OCI-LY3 (cell line): ENCODE measurements around the gene SLC7A11.

Experiments
- H2AFZ ChIP-seq: fragments of 200-600, 300-600 bp; shearing (Covaris generic); 2 replicates; pipeline ENCODE4 v1.6.0; 2014; ENCODE audit warnings: antibody characterized with exemption, low read depth, low read length
- H3K27ac ChIP-seq: fragments of 200-600, 300-600 bp; sonication (generic); 2 replicates; pipeline ENCODE4 v1.5.1; 2014; ENCODE audit warnings: mild to moderate bottlenecking, low read length, moderate library complexity, mixed read lengths
- H3K27me3 ChIP-seq: fragments of 200-600, 300-600 bp; sonication (generic); 2 replicates; pipeline ENCODE4 v1.6.1; 2014; ENCODE audit warnings: low read depth, low read length, mixed read lengths
- H3K36me3 ChIP-seq: fragments of 200-600, 300-600 bp; sonication (generic); replicated peaks from 2 replicates; pipeline ENCODE3; 2014; ENCODE audit warnings: low read depth, low read length, mixed read lengths
- H3K4me1 ChIP-seq: fragments of 300-600, 200-600 bp; sonication (generic); 2 replicates; pipeline ENCODE4 v1.6.1; 2014; ENCODE audit warnings: low read length, mixed read lengths
- H3K4me2 ChIP-seq: fragments of 200-600, 300-600 bp; sonication (generic); 2 replicates; pipeline ENCODE4 v1.6.1; 2014; ENCODE audit warnings: low read length, mixed read lengths
- H3K4me3 ChIP-seq: fragments of 300-600, 200-600 bp; sonication (generic); 2 replicates; pipeline ENCODE4 v1.5.1; 2014; ENCODE audit warnings: antibody characterized with exemption, mild to moderate bottlenecking, low read length, moderate library complexity
- H3K79me2 ChIP-seq: fragments of 300-600, 200-600 bp; shearing (Covaris generic); 2 replicates; pipeline ENCODE4 v1.6.1; 2014; ENCODE audit warnings: mild to moderate bottlenecking, low read length, mixed read lengths
- H3K9ac ChIP-seq: fragments of 300-600, 200-600 bp; shearing (Covaris generic); 2 replicates; pipeline ENCODE4 v1.6.0; 2014; ENCODE audit warnings: mild to moderate bottlenecking, low read length, moderate library complexity
- H3K9me3 ChIP-seq: fragments of 200-600, 300-600 bp; shearing (Covaris generic); 2 replicates; pipeline ENCODE4 v1.6.1; 2014; ENCODE audit warnings: low read length, mixed read lengths; ENCODE audit not compliant: insufficient read depth
- H4K20me1 ChIP-seq: fragments of 200-600, 300-600 bp; sonication (generic); 2 replicates; pipeline ENCODE4 v1.6.1; 2016; ENCODE audit warnings: low read length, mixed read lengths; ENCODE audit not compliant: insufficient read depth
- EZH2phosphoT487 ChIP-seq: fragments of 200-600 bp; shearing (Covaris generic); IDR thresholded peaks from 2 replicates; pipeline ENCODE4 v1.6.1; 2018; ENCODE audit warnings: antibody characterized with exemption, mixed run types, low read depth
- TF ChIP-seq, protein P1 (sequence below): fragments of 200-600, 300-600 bp; sonication (generic); IDR thresholded peaks from 2 replicates; pipeline ENCODE4 v1.5.1; 2014; ENCODE audit warnings: antibody characterized with exemption, low read length, low read depth

SLC7A11 gene

GRCh38 chr4:138205531-138206233 lies 36.5 kb downstream of the SLC7A11 start:
- no peak overlapping the region for H3K4me2 ChIP-seq
- H3K9ac ChIP-seq: no peak overlapping the region
- H4K20me1 ChIP-seq: no peaks in the 10 kb centered on the region
- H2AFZ ChIP-seq: no peak overlapping the region
- no peaks in the 10 kb centered on the region for H3K9me3 ChIP-seq
- H3K79me2 ChIP-seq: no peaks in the 10 kb centered on the region
- H3K27ac ChIP-seq: no peak overlapping the region
- no peak overlapping the region for H3K4me3 ChIP-seq
- H3K27me3 ChIP-seq: no peaks in the 10 kb centered on the region
- H3K36me3 ChIP-seq: no peaks in the 10 kb centered on the region
- H3K4me1 ChIP-seq: no peaks in the 10 kb centered on the region
- TF ChIP-seq EZH2phosphoT487: no peak
- TF ChIP-seq, protein P1, sequence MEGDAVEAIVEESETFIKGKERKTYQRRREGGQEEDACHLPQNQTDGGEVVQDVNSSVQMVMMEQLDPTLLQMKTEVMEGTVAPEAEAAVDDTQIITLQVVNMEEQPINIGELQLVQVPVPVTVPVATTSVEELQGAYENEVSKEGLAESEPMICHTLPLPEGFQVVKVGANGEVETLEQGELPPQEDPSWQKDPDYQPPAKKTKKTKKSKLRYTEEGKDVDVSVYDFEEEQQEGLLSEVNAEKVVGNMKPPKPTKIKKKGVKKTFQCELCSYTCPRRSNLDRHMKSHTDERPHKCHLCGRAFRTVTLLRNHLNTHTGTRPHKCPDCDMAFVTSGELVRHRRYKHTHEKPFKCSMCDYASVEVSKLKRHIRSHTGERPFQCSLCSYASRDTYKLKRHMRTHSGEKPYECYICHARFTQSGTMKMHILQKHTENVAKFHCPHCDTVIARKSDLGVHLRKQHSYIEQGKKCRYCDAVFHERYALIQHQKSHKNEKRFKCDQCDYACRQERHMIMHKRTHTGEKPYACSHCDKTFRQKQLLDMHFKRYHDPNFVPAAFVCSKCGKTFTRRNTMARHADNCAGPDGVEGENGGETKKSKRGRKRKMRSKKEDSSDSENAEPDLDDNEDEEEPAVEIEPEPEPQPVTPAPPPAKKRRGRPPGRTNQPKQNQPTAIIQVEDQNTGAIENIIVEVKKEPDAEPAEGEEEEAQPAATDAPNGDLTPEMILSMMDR: no peak

DNA sequence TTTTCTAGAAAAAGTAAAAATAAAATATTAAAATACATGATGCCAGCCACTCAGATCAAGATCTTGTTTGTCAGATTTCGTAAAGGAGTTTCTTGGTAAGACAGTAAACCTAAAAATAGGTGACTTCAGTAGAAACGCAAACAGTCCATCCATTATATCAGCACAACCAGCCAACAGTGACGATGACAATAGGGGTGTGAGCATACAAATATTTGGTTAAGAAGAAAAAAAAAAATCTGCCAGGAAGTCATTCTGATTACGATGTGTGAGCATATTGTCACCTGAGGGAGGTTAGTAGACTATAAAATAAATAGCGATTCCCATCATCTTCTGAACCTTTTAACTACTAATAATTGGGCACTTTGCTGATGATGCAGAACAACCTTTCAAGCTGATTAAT lies 37.6 kb downstream of the SLC7A11 start:
- no peaks in the 10 kb centered on the region for H3K79me2 ChIP-seq
- no peak for TF ChIP-seq EZH2phosphoT487
- TF ChIP-seq, protein P1: no peak

GRCh38 chr4:138202686-138203085 lies 39.5 kb downstream of the SLC7A11 start:
- Histone ChIP-seq H3K4me3 (no peak overlapping the region), H3K27ac (no peak overlapping the region)

More for the DNA sequence above, 37.6 kb downstream of the SLC7A11 start:
- Histone ChIP-seq H3K4me2 (no peak overlapping the region), H3K36me3 (no peaks in the 10 kb centered on the region), H3K9me3 (no peaks in the 10 kb centered on the region), H3K4me1 (peaks cover 8% of the 10 kb centered on the region), H2AFZ (no peak overlapping the region), H3K27ac (no peak overlapping the region), H3K27me3 (no peaks in the 10 kb centered on the region), H3K9ac (no peak overlapping the region), H4K20me1 (no peaks in the 10 kb centered on the region), H3K4me3 (no peak overlapping the region)

GRCh38 chr4:138200236-138200590 lies 41.9 kb downstream of the SLC7A11 start:
- Histone ChIP-seq H2AFZ (no peak overlapping the region), H3K36me3 (no peaks in the 10 kb centered on the region), H3K27ac (no peak overlapping the region), H3K9me3 (no peaks in the 10 kb centered on the region), H3K27me3 (no peaks in the 10 kb centered on the region), H4K20me1 (no peaks in the 10 kb centered on the region), H3K9ac (no peak overlapping the region), H3K4me3 (no peak overlapping the region), H3K79me2 (no peaks in the 10 kb centered on the region), H3K4me2 (no peak overlapping the region), H3K4me1 (peaks cover 8% of the 10 kb centered on the region)
- TF ChIP-seq, protein P1: no peak
- TF ChIP-seq EZH2phosphoT487: no peak

More at GRCh38 chr4:138202686-138203085, 39.5 kb downstream of the SLC7A11 start:
- Histone ChIP-seq H3K27me3 (no peaks in the 10 kb centered on the region), H2AFZ (no peak overlapping the region), H3K9me3 (no peaks in the 10 kb centered on the region), H3K36me3 (no peaks in the 10 kb centered on the region), H4K20me1 (no peaks in the 10 kb centered on the region), H3K4me1 (peaks cover 8% of the 10 kb centered on the region), H3K4me2 (no peak overlapping the region), H3K9ac (no peak overlapping the region), H3K79me2 (no peaks in the 10 kb centered on the region)
- TF ChIP-seq, protein P1: no peak
- TF ChIP-seq EZH2phosphoT487: no peak
